Measurements from ENCODE around the gene KATNAL1. TPM values are rescaled to one million over a fixed set of nuclear protein-coding genes. Genes with fewer than 3 reads are reported as not detected.
A peak's percentile ranks its signal among the peaks of the same experiment; 100 is the strongest.

Gene KATNAL1
- total RNA-seq, 4 donors from 2014 or later: 5.9 to 9.4 (median 7.5) TPM

- Histone ChIP-seq H3K4me3 (no peak overlapping the region), H3K36me3 (no peaks in the 10 kb centered on the region), H3K4me1 (peaks cover 49% of the 10 kb centered on the region), H3K9me3 (no peaks in the 10 kb centered on the region), H3K27ac (no peak overlapping the region), H3K27me3 (no peaks in the 10 kb centered on the region)
- no peak for DNase-seq (ENCODE audit: low spot score in 2 of 2)
- TF ChIP-seq POLR2AphosphoS5 (IDR thresholded peaks at IDR 0.05): no peak
- no peak for TF ChIP-seq POLR2A (IDR thresholded peaks at IDR 0.05)
- no peak for TF ChIP-seq CTCF (IDR thresholded peaks at IDR 0.05)
- no peak for TF ChIP-seq EP300 (IDR thresholded peaks at IDR 0.05)
- 34% methylated on average over 6 of the region's 6 CpGs for WGBS
Measured at GRCh38 chr13:30338331-30338851, 31.0 kb upstream of the KATNAL1 start.

GRCh38 chr13:30337061-30337610 lies 29.8 kb upstream of the KATNAL1 start:
- WGBS: 75% methylated on average over 6 of the region's 6 CpGs
- peaks cover 46% of the 10 kb centered on the region for H3K4me1 ChIP-seq
- no peak overlapping the region for H3K27ac ChIP-seq
- H3K36me3 ChIP-seq: no peaks in the 10 kb centered on the region
- TF ChIP-seq CTCF (IDR thresholded peaks at IDR 0.05): no peak
- TF ChIP-seq EP300 (IDR thresholded peaks at IDR 0.05): no peak
- TF ChIP-seq POLR2AphosphoS5 (IDR thresholded peaks at IDR 0.05): no peak
- no peak for TF ChIP-seq POLR2A (IDR thresholded peaks at IDR 0.05)
- H3K27me3 ChIP-seq: no peaks in the 10 kb centered on the region
- no peak overlapping the region for H3K4me3 ChIP-seq
- DNase-seq (ENCODE audit: low spot score in 2 of 2): no peak
- H3K9me3 ChIP-seq: no peaks in the 10 kb centered on the region

GRCh38 chr13:30334663-30335386 lies 27.5 kb upstream of the KATNAL1 start:
- Histone ChIP-seq H3K9me3 (no peaks in the 10 kb centered on the region), H3K4me1 (peaks cover 24% of the 10 kb centered on the region), H3K36me3 (no peaks in the 10 kb centered on the region), H3K4me3 (no peak overlapping the region), H3K27ac (no peak overlapping the region), H3K27me3 (no peaks in the 10 kb centered on the region)
- WGBS: 88% methylated on average over 13 of the region's 13 CpGs
- TF ChIP-seq CTCF (IDR thresholded peaks at IDR 0.05) (peak in 1 of 2 donors; percentile 12), POLR2A (IDR thresholded peaks at IDR 0.05) (no peak)
- no peak for DNase-seq (ENCODE audit: low spot score in 2 of 2)

DNA sequence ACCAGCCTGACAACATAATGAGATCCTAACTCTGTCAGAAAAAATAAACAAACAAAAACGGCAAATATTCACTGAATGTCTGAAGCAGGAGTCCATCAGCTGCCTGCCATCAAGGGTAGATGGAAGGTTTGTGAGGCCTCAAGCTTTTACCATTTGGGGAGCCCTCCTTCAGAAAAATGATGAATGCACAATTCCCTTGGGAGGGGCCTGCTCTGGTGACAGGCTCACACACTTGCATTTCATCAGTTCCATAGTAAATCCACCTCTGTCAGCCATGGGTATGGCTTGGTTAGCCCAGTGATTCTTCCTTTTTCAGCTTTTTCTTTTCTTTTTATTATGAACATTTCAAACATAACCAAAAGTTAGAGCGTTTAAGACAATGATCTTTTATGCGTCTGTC lies 26.3 kb upstream of the KATNAL1 start:
- TF ChIP-seq CTCF (IDR thresholded peaks at IDR 0.05): no peak
- TF ChIP-seq POLR2AphosphoS5 (IDR thresholded peaks at IDR 0.05): no peak
- TF ChIP-seq EP300 (IDR thresholded peaks at IDR 0.05): no peak
- no peak for TF ChIP-seq POLR2A (IDR thresholded peaks at IDR 0.05)
- Histone ChIP-seq H3K27ac (no peak overlapping the region), H3K36me3 (no peaks in the 10 kb centered on the region), H3K4me3 (no peak overlapping the region), H3K27me3 (no peaks in the 10 kb centered on the region), H3K9me3 (no peaks in the 10 kb centered on the region), H3K4me1 (peaks cover 14% of the 10 kb centered on the region)
- WGBS: 77% methylated on average over 3 of the region's 3 CpGs
- DNase-seq (ENCODE audit: low spot score in 2 of 2): no peak

DNA sequence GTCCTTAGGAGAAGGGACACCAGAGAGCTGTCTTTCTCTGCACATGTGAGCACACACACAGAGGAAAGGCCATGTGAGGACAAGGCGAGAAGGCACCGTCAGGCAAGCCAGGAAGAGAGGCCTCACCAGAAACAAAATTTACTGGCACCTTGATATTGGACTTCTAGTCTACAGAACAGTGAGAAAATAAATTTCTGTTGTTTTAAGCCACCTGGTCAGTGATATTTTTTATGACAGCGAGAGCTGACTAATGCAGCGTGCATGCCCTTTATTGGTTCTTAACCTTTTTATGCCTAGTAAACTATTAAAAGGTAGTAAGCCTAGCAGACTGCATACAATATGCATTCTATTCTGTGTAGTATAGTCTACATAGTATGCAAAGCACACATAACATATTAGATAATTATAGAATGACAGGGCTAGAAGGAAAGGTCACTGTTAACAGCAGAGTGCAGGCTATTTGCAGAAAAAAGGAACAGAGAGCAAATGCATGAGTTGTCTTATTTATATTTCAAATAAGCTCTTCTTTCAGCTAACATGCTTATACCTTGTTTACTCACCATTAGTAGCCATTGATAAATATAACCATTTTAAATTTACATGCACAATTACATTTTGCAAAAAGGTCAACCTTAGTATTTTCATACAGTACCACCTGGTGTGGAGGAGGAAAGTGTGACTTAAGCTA lies 25.2 kb upstream of the KATNAL1 start:
- peak overlapping the region; percentile 34 for H3K27ac ChIP-seq

More for the DNA sequence above, 25.2 kb upstream of the KATNAL1 start:
- no peaks in the 10 kb centered on the region for H3K36me3 ChIP-seq
- H3K9me3 ChIP-seq: no peaks in the 10 kb centered on the region
- no peak overlapping the region for H3K4me3 ChIP-seq
- no peak for TF ChIP-seq POLR2A (IDR thresholded peaks at IDR 0.05)
- no peak for TF ChIP-seq CTCF (IDR thresholded peaks at IDR 0.05)
- TF ChIP-seq POLR2AphosphoS5 (IDR thresholded peaks at IDR 0.05): no peak
- no peak for TF ChIP-seq EP300 (IDR thresholded peaks at IDR 0.05)
- no peaks in the 10 kb centered on the region for H3K27me3 ChIP-seq
- DNase-seq (ENCODE audit: low spot score in 2 of 2): no peak
- WGBS: 85% methylated on average over 4 of the region's 4 CpGs
- peaks cover 5% of the 10 kb centered on the region for H3K4me1 ChIP-seq

Measured in suprapubic skin (tissue), 4 donors.